ENCODE results near the gene TDRD10. TPM values are rescaled to one million over a fixed set of nuclear protein-coding genes. Genes with fewer than 3 reads are reported as not detected.

The TDRD10 gene
- total and polyA plus RNA-seq, 2 of the 4 experiments (the other 2 are of a cell fraction) = not detected

- Histone ChIP-seq H2AK9ac (replicated peaks; ENCODE audit: low read depth, low read length, poor library complexity) (no peak overlapping the region), H3K27me3 (ENCODE audit: control insufficient read depth, insufficient read depth, low read length) (no peaks in the 10 kb centered on the region), H2AFZ (replicated peaks; ENCODE audit: low read length, poor library complexity) (no peak overlapping the region), H4K5ac (ENCODE audit: low read depth, low read length) (no peak overlapping the region), H3K9ac (ENCODE audit: low read depth, low read length) (no peak overlapping the region), H3K4me1 (ENCODE audit: control insufficient read depth, insufficient read depth, low read length) (peaks cover 7% of the 10 kb centered on the region), H3K14ac (replicated peaks; ENCODE audit: low read depth, low read length) (no peak overlapping the region), H2BK15ac (ENCODE audit: low read depth, low read length) (no peak overlapping the region), H2AK5ac (ENCODE audit: low read depth, low read length) (no peak overlapping the region), H4K91ac (ENCODE audit: insufficient read depth, low read depth, low read length) (no peak overlapping the region), H3K79me1 (ENCODE audit: low read depth in 1 of 2, low read length in 2 of 2) (peaks cover 11 to 53% of the 10 kb centered on the region in 2 experiments), H2BK120ac (ENCODE audit: low read depth, low read length) (no peak overlapping the region), H4K8ac (ENCODE audit: low read depth in 2 of 2, low read length in 2 of 2) (no peak overlapping the region), H3K36me3 (ENCODE audit: control insufficient read depth, insufficient read depth, low read length) (peaks cover 83% of the 10 kb centered on the region), H3K18ac (ENCODE audit: low read depth, low read length) (no peak overlapping the region), H3K9me3 (ENCODE audit: control insufficient read depth, insufficient read depth, low read length) (no peaks in the 10 kb centered on the region), H2BK20ac (ENCODE audit: low read depth, low read length) (no peak overlapping the region), H3K4ac (ENCODE audit: low read depth, low read length) (no peak overlapping the region), H3K4me2 (ENCODE audit: low read depth, low read length) (no peak overlapping the region), H3K23ac (ENCODE audit: low read depth, low read length) (no peak overlapping the region), H3K4me3 (ENCODE audit: insufficient read depth, low read depth, low read length) (no peak overlapping the region), H3K27ac (ENCODE audit: insufficient read depth, low read length) (no peak overlapping the region), H4K20me1 (ENCODE audit: insufficient read depth, low read length) (peaks cover 46% of the 10 kb centered on the region), H3K56ac (ENCODE audit: extremely low read depth, insufficient read depth, low read length) (no peak overlapping the region), H3K9me1 (ENCODE audit: insufficient read depth, low read length) (peaks cover 14% of the 10 kb centered on the region), H2BK5ac (ENCODE audit: low read depth, low read length, poor library complexity, severe bottlenecking) (no peak overlapping the region)
- ATAC-seq (ENCODE audit: low read depth) = no peak
- in situ Hi-C loops (cut with MboI; ENCODE audit: low sequenced_read_pairs) = no loop called here
- WGBS, 2 experiments (ENCODE audit: extremely low coverage in 2 of 2, insufficient read length in 1 of 2) = 96% methylated on average over 6 of the region's 10 CpGs; no CpG with 5 or more reads in 1 of the 2 experiments
- TF ChIP-seq POLR2A (IDR thresholded peaks at IDR 0.05; ENCODE audit: low read depth, low read length) = no peak
- POLR2A ChIA-PET (ENCODE audit: unreplicated experiment) = no interaction called here
- DNase-seq = no peak
- dilution Hi-C loops (cut with HindIII; ENCODE audit: low sequenced_read_pairs, unreplicated experiment) = no loop called here
- no TSS peak for BruUV-seq (replicated peaks)
- CTCF ChIA-PET = no interaction called here
- intact Hi-C loops (cut with micrococcal nuclease) = no loop called here
These were observed 84.2 kb downstream of the TDRD10 start for GRCh38 chr1:154586231-154586630.

Measured in IMR-90 (cell line).